Activated CD4-positive, alpha-beta T cell treated with anti-CD3 and anti-CD28 coated beads, Interleukin-2, amount 10 ng/mL, durations not matched to agents 24 days and 14 days (primary cell): ENCODE results near the gene ITGB6. TPM values are rescaled to one million over a fixed set of nuclear protein-coding genes. Genes with fewer than 3 reads are reported as not detected.

ENCODE experiments used
- total RNA-seq: library from RNA; stranded (reverse); gene quantifications from 2 replicates; pipeline ENCODE4 v1.2.3, GENCODE V29; 2022

ITGB6 gene
- total RNA-seq, 1 donor from 2014 or later, result not detected

Other genes starting within 250 kb of the ITGB6 start
- not detected in 2 replicates for gene PLA2R1, start 137.7 kb downstream of the ITGB6 start, total RNA-seq